ENCODE results near the gene KLHL1. TPM values are rescaled to one million over a fixed set of nuclear protein-coding genes. Genes with fewer than 3 reads are reported as not detected.
A peak's percentile ranks its signal among the peaks of the same experiment; 100 is the strongest.

Gene KLHL1
- total RNA-seq, 1 donor from 2014 or later: not detected

GRCh38 chr13:69737129-69737935 is 370.9 kb downstream of the KLHL1 start:
- Histone ChIP-seq H3K36me3 (no peaks in the 10 kb centered on the region), H3K27ac (no peak overlapping the region), H3K9me3 (no peaks in the 10 kb centered on the region), H3K4me3 (no peak overlapping the region), H3K27me3 (ENCODE audit: low read depth) (no peaks in the 10 kb centered on the region), H3K4me1 (no peaks in the 10 kb centered on the region)
- ATAC-seq: peak; percentile 31 to 34
- DNase-seq: no peak
- no peak for TF ChIP-seq CTCF (IDR thresholded peaks at IDR 0.05)
- intact Hi-C loops (cut with DNase I): no loop called here

- DNase-seq (no peak), ATAC-seq (no peak)
- Histone ChIP-seq H3K27ac (no peak overlapping the region), H3K4me3 (no peak overlapping the region), H3K27me3 (ENCODE audit: low read depth) (no peaks in the 10 kb centered on the region), H3K36me3 (no peaks in the 10 kb centered on the region), H3K9me3 (no peaks in the 10 kb centered on the region), H3K4me1 (no peaks in the 10 kb centered on the region)
- no peak for TF ChIP-seq CTCF (IDR thresholded peaks at IDR 0.05)
- intact Hi-C loops (cut with DNase I): no loop called here
Observed at GRCh38 chr13:69721631-69722030, 386.6 kb downstream of the KLHL1 start.

GRCh38 chr13:69720278-69720983 is 387.8 kb downstream of the KLHL1 start:
- DNase-seq (no peak), ATAC-seq (no peak)
- no peak overlapping the region for H3K27ac ChIP-seq
- intact Hi-C loops (cut with DNase I): no loop called here
- H3K4me3 ChIP-seq: no peak overlapping the region
- no peaks in the 10 kb centered on the region for H3K27me3 ChIP-seq (ENCODE audit: low read depth)
- no peak for TF ChIP-seq CTCF (IDR thresholded peaks at IDR 0.05)
- no peaks in the 10 kb centered on the region for H3K4me1 ChIP-seq
- H3K36me3 ChIP-seq: no peaks in the 10 kb centered on the region
- no peaks in the 10 kb centered on the region for H3K9me3 ChIP-seq

- ATAC-seq (no peak), DNase-seq (no peak)
- H3K27me3 ChIP-seq (ENCODE audit: low read depth): no peaks in the 10 kb centered on the region
- H3K4me3 ChIP-seq: no peak overlapping the region
- H3K27ac ChIP-seq: no peak overlapping the region
- TF ChIP-seq CTCF (IDR thresholded peaks at IDR 0.05): no peak
- intact Hi-C loops (cut with DNase I): no loop called here
- no peaks in the 10 kb centered on the region for H3K9me3 ChIP-seq
- no peaks in the 10 kb centered on the region for H3K36me3 ChIP-seq
- no peaks in the 10 kb centered on the region for H3K4me1 ChIP-seq
Observed at GRCh38 chr13:69706807-69707206, 401.4 kb downstream of the KLHL1 start.

- Histone ChIP-seq H3K36me3 (no peaks in the 10 kb centered on the region), H3K27ac (no peak overlapping the region), H3K27me3 (ENCODE audit: low read depth) (no peaks in the 10 kb centered on the region), H3K9me3 (no peaks in the 10 kb centered on the region), H3K4me1 (no peaks in the 10 kb centered on the region), H3K4me3 (no peak overlapping the region)
- intact Hi-C loops (cut with DNase I): no loop called here
- DNase-seq: no peak
- no peak for TF ChIP-seq CTCF (IDR thresholded peaks at IDR 0.05)
- no peak for ATAC-seq
Observed at GRCh38 chr13:69704311-69704710, 403.9 kb downstream of the KLHL1 start.

Measured in lower lobe of right lung (tissue), 2 donors.